Lung (tissue), 12 donors: ENCODE results near the gene PREP. TPM values are rescaled to one million over a fixed set of nuclear protein-coding genes. Genes with fewer than 3 reads are reported as not detected.
A peak's percentile ranks its signal among the peaks of the same experiment; 100 is the strongest.
"Not testable (repeated sequence)": the region's sequence is repeated elsewhere in the genome, so short reads cannot be mapped to it uniquely, and the experiment has no call there.

Experiments
- ATAC-seq: fragments of 200-7000 bp; cut with Tn5 transposase; one replicate; pipeline ENCODE4 v1.9.1; 2020; ENCODE audit warnings: moderate number of reproducible peaks; ENCODE audit not compliant: insufficient read depth, low FRiP score
- DNase-seq, 3 donors: peaks; one replicate each; pipeline ENCODE4 v3.0.0-alpha.2; 2013 to 2017
- H3K27ac ChIP-seq, 2 donors: one replicate each; pipeline ENCODE4 v1.5.1; 2013; ENCODE audit warnings: mild to moderate bottlenecking in 2 of 2, moderate library complexity in 2 of 2, control low read depth in 1 of 2, inconsistent platforms in 1 of 2, low read depth in 1 of 2, low read length in 1 of 2
- H3K27me3 ChIP-seq, 3 donors: one replicate each; pipeline ENCODE4 v1.5.1; 2013; ENCODE audit warnings: low read length in 2 of 3; ENCODE audit not compliant: control insufficient read depth in 3 of 3, insufficient read depth in 3 of 3
- H3K36me3 ChIP-seq, 4 donors: one replicate each; pipeline ENCODE4 v1.5.1; 2013; ENCODE audit warnings: low read length in 4 of 4, mild to moderate bottlenecking in 1 of 4, moderate library complexity in 1 of 4; ENCODE audit not compliant: control insufficient read depth in 4 of 4, insufficient read depth in 4 of 4
- H3K4me1 ChIP-seq, 5 donors: one replicate each; pipeline ENCODE4 v1.5.1; 2013; ENCODE audit warnings: low read length in 5 of 5, mild to moderate bottlenecking in 2 of 5, moderate library complexity in 1 of 5; ENCODE audit not compliant: control insufficient read depth in 5 of 5, insufficient read depth in 5 of 5
- H3K4me3 ChIP-seq: one replicate; pipeline ENCODE4 v1.5.1; 2013; ENCODE audit warnings: mild to moderate bottlenecking, control low read depth, moderate library complexity
- H3K9ac ChIP-seq, 2 donors: one replicate each; pipeline ENCODE4 v1.5.1; 2013; ENCODE audit warnings: low read length in 2 of 2, control low read depth in 1 of 2; ENCODE audit not compliant: insufficient read depth in 1 of 2
- H3K9me3 ChIP-seq, 4 donors: one replicate each; pipeline ENCODE4 v1.5.1; 2013; ENCODE audit warnings: low read length in 3 of 4, mild to moderate bottlenecking in 1 of 4, moderate library complexity in 1 of 4; ENCODE audit not compliant: control insufficient read depth in 4 of 4, insufficient read depth in 3 of 4
- CTCF ChIP-seq: IDR thresholded peaks from 2 replicates; pipeline ENCODE4 v1.5.1; 2012; ENCODE audit warnings: mild to moderate bottlenecking; ENCODE audit errors: control extremely low read depth, extremely low read depth
- WGBS, 2 donors: extraction: QIAGEN DNeasy Blood & Tissue Kit; methylation state at CpG; one replicate each; pipeline ENCODE4 v1.1.7; 2013; 5-methylcytosine and 5-hydroxymethylcytosine counted together
- polyA plus RNA-seq, 2 donors: library from polyadenylated mRNA; stranded (reverse); fragments of 200-250 nt; gene quantifications; one replicate each; pipeline ENCODE4 v1.2.1, GENCODE V29; 2013
- total RNA-seq, 2 donors: library from RNA; depleted of rRNA in 1 of 2; stranded (reverse); fragments of >200 nt in 1 of 2; gene quantifications; one replicate each; pipeline ENCODE4 v1.2.1, GENCODE V29; 2014 to 2021
- donor health status: control.
- donor health status: control.
- donor health status: Bipolar disorder and iron deficiency.
- donor health status: healthy.
- donor health status: DM: yes; HTN: yes; CAD: no.

The PREP gene
- total and polyA plus RNA-seq, 4 donors: 20.3 to 31.3 (median 25.1) TPM

- Histone ChIP-seq H3K9ac (no peak overlapping the region), H3K36me3 (no peaks in the 10 kb centered on the region), H3K9me3 (no peaks in the 10 kb centered on the region), H3K27me3 (no peaks in the 10 kb centered on the region), H3K4me1 (peaks cover 0 to 3% (median 0%) of the 10 kb centered on the region in 5 donors), H3K27ac (no peak overlapping the region), H3K4me3 (no peak overlapping the region)
- WGBS, 2 donors: 88 to 97% methylated on average over 2 of the region's 2 CpGs
- no peak for TF ChIP-seq CTCF
- no peak for ATAC-seq
- no peak for DNase-seq
Observed at GRCh38 chr6:105251689-105252088, 151.2 kb downstream of the PREP start.

GRCh38 chr6:105250533-105250932 is 152.3 kb downstream of the PREP start:
- ATAC-seq: no peak
- no peak for TF ChIP-seq CTCF
- H3K4me3 ChIP-seq: no peak overlapping the region
- no peak overlapping the region for H3K9ac ChIP-seq
- 68 to 78% methylated on average over 2 of the region's 2 CpGs for WGBS, 2 donors
- no peaks in the 10 kb centered on the region for H3K4me1 ChIP-seq
- no peaks in the 10 kb centered on the region for H3K9me3 ChIP-seq
- no peak for DNase-seq
- H3K36me3 ChIP-seq: no peaks in the 10 kb centered on the region
- H3K27ac ChIP-seq: no peak overlapping the region
- no peaks in the 10 kb centered on the region for H3K27me3 ChIP-seq

- Histone ChIP-seq H3K4me3 (no peak overlapping the region), H3K27me3 (no peaks in the 10 kb centered on the region), H3K4me1 (peaks cover 0 to 12% (median 0%) of the 10 kb centered on the region in 5 donors), H3K9me3 (peaks cover 0 to 3% (median 0%) of the 10 kb centered on the region in 4 donors), H3K9ac (no peak overlapping the region), H3K36me3 (no peaks in the 10 kb centered on the region), H3K27ac (no peak overlapping the region)
- no peak for TF ChIP-seq CTCF
- no peak for ATAC-seq
- peak in 2 of 3 donors; percentile 4 to 23 for DNase-seq
- WGBS, 2 donors: 52 to 67% methylated on average over 2 of the region's 2 CpGs
Observed at GRCh38 chr6:105243487-105243886, 159.4 kb downstream of the PREP start.

GRCh38 chr6:105235155-105235554 is 167.7 kb downstream of the PREP start:
- Histone ChIP-seq H3K36me3 (no peaks in the 10 kb centered on the region), H3K27me3 (no peaks in the 10 kb centered on the region), H3K9ac (no peak overlapping the region), H3K9me3 (peaks cover 0 to 8% (median 0%) of the 10 kb centered on the region in 4 donors), H3K4me3 (no peak overlapping the region), H3K4me1 (no peaks in the 10 kb centered on the region), H3K27ac (no peak overlapping the region)
- no peak for DNase-seq
- no peak for TF ChIP-seq CTCF
- ATAC-seq: no peak
- WGBS, 2 donors: 90 to 92% methylated on average over 5 of the region's 5 CpGs

GRCh38 chr6:105231771-105232170 is 171.1 kb downstream of the PREP start:
- H3K4me1 ChIP-seq, H3K27ac ChIP-seq, DNase-seq, H3K9ac ChIP-seq, H3K27me3 ChIP-seq, H3K9me3 ChIP-seq, ATAC-seq, H3K4me3 ChIP-seq, H3K36me3 ChIP-seq: not testable (repeated sequence)
- WGBS, 2 donors: 93 to 96% methylated on average over 4 of the region's 4 CpGs
